ENCODE measurements around the gene IDS.
"Not testable (repeated sequence)": the region's sequence is repeated elsewhere in the genome, so short reads cannot be mapped to it uniquely, and the experiment has no call there.

Gene IDS, protein sequence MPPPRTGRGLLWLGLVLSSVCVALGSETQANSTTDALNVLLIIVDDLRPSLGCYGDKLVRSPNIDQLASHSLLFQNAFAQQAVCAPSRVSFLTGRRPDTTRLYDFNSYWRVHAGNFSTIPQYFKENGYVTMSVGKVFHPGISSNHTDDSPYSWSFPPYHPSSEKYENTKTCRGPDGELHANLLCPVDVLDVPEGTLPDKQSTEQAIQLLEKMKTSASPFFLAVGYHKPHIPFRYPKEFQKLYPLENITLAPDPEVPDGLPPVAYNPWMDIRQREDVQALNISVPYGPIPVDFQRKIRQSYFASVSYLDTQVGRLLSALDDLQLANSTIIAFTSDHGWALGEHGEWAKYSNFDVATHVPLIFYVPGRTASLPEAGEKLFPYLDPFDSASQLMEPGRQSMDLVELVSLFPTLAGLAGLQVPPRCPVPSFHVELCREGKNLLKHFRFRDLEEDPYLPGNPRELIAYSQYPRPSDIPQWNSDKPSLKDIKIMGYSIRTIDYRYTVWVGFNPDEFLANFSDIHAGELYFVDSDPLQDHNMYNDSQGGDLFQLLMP

DNA sequence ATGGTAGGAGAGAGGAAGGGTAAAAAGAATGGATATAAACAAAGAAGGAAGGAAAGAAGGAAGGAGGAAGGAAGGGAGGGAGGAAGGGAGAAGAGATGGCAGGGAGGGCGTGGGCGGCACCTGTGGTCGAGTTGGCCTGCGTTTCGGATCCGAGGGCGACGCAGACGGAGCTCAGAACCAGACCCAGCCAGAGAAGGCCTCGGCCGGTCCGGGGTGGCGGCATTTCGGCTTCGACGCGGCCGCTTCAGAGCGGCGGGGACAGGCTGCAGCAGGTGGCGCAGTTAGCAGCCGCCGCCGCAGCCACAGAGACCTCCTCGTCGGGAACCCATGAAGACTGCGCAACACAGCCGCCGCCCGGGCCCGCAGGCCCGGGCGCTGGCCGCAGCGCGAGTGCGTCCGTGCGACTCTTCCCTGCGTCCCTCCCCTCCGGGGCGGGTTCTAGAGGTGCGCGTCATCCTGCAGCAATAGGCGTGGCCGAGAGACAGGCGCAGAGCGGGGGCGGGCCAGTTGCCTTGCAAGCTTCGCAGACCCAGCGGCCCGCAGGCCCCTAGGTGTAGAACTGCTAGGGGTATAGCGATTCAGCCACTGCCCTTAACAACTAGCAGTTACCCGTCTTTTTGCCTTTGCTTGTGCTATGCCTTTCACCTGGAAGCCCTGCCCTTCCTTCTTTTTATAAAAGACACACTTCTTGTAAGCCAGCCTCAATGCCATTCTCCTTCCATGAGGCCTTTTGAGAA lies at the start of gene IDS:
Gene IDS (minus strand): TSS at position 392 of the 737 bp plus-strand sequence. CDS start 169 bp downstream, at position 223.
- DNase-seq: peak; percentile 80
- in situ Hi-C loops (cut with HindIII; ENCODE audit: low pct_ligation_motif_present, low pct_unique_long_range_greater_than_20kb, low sequenced_read_pairs): no loop called here

DNA sequence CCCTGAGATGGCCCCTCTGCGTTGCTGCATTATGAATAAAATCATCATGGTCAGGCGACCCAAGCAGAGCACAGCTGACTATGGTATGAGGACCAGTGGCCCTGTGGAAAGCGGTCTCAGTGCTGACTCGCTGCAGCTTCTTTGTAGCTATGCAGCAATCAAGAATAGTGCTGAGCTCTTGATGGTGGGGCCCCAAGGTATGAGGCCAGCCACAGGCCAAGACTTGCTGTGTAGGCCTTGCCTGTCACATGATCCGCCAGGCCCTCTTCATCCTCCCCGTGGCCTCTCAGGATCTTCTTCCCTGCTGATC lies 46.8 kb upstream of the IDS start:
- in situ Hi-C loops (cut with HindIII; ENCODE audit: low pct_ligation_motif_present, low pct_unique_long_range_greater_than_20kb, low sequenced_read_pairs): not testable (repeated sequence)

DNA sequence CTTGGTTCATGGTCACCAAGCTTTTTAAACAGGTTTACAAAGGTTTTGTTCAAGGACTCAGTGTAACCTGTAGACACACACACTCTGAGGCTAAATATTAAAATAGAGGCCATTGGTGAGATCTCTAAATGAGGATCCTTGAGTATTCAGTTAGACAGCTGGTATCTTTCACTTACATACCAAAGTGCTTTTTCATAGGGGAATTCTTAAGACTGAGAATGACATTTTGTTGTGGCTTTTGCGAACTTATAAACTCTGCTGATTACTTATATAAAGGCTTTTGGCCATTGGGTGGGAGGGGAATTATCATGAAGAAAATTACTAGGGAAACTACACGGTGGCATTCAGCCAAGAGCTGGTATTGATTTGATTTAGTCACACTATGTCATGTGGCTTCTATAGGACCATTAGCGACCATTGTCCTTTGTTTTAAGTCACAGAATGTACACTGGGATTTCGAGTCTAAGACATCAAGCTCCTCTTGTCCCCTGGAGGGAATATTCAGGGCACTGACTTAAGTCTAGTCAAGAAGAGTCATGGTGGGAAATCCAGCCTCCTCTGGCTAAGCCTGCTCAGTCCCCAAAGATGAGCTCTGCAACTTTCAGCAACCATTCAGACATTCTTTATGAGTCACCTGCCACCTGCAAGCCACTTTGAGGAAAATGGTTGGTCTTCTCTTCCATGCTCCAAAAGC lies 46.3 kb upstream of the IDS start:
- DNase-seq; in situ Hi-C loops (cut with HindIII; ENCODE audit: low pct_ligation_motif_present, low pct_unique_long_range_greater_than_20kb, low sequenced_read_pairs): not testable (repeated sequence)

More for the DNA sequence above, 46.8 kb upstream of the IDS start:
- not testable (repeated sequence) for DNase-seq

- in situ Hi-C loops (cut with HindIII; ENCODE audit: low pct_ligation_motif_present, low pct_unique_long_range_greater_than_20kb, low sequenced_read_pairs); DNase-seq: not testable (repeated sequence)
Observed at GRCh38 chrX:149550454-149550853, 45.3 kb upstream of the IDS start.

DNA sequence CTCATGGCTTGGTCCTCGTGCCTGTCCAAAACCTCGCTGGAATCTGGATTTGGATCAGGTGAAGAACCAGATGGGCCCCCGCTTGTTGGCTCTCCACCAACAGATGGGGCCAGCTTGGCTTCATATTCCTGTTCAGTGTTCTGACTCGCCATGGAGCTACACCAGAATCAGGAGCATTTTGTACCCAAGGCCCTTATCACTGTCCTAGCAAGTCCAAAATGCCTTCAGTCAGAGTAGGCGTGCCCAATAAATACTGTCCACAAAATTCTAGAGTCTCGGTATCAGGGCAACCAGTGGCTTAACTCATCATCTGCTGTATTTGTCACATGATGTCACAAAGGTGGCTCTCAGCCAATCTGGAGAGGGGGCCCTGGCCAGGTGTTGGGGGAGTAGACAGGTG lies 44.6 kb upstream of the IDS start, which contains the start of gene HSFX3:
Gene HSFX3 (minus strand): TSS at position 224 of the 400 bp plus-strand sequence. CDS start 72 bp downstream, at position 152.
- in situ Hi-C loops (cut with HindIII; ENCODE audit: low pct_ligation_motif_present, low pct_unique_long_range_greater_than_20kb, low sequenced_read_pairs); DNase-seq: not testable (repeated sequence)

- DNase-seq; in situ Hi-C loops (cut with HindIII; ENCODE audit: low pct_ligation_motif_present, low pct_unique_long_range_greater_than_20kb, low sequenced_read_pairs): not testable (repeated sequence)
Observed at GRCh38 chrX:149547782-149548181, 42.7 kb upstream of the IDS start.

GRCh38 chrX:149546962-149547361 lies 41.9 kb upstream of the IDS start:
- in situ Hi-C loops (cut with HindIII; ENCODE audit: low pct_ligation_motif_present, low pct_unique_long_range_greater_than_20kb, low sequenced_read_pairs); DNase-seq: not testable (repeated sequence)

- DNase-seq: peak; percentile 21
- in situ Hi-C loops (cut with HindIII; ENCODE audit: low pct_ligation_motif_present, low pct_unique_long_range_greater_than_20kb, low sequenced_read_pairs): not testable (repeated sequence)
Observed at GRCh38 chrX:149545545-149546543, 40.7 kb upstream of the IDS start.

DNA sequence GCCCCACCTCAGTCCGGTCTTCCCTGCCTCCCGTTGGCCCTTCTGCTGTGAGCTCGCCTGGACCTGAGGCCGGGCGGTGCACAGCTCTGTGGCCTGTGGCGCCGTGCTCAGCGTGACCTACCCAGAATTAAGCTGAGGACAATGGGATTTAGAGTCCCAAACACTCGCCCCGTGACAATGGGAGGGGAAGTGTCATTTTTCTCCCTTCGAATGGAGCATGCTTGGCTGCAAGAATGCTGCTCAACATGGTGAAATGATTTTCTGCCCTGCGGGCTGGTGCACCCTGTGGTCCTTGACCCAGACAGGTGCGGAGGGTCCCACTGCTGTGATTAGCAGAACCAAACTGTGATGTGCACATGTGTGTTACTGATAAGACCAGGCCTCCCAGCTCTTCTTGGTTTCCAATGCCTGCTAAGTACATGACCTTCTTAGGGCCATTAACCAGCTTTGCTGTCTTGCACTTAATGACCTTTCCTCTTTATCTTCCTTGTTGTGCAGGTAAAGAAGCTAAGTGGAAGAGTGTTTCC lies 36.5 kb upstream of the IDS start:
- no peak for DNase-seq
- in situ Hi-C loops (cut with HindIII; ENCODE audit: low pct_ligation_motif_present, low pct_unique_long_range_greater_than_20kb, low sequenced_read_pairs): no loop called here

- in situ Hi-C loops (cut with HindIII; ENCODE audit: low pct_ligation_motif_present, low pct_unique_long_range_greater_than_20kb, low sequenced_read_pairs): no loop called here
- peak; percentile 82 for DNase-seq
Observed at GRCh38 chrX:149540621-149541520, 35.8 kb upstream of the IDS start, which contains the start of gene EOLA1. Gene EOLA1, plus strand, starts transcription at chrX:149541012. Its CDS starts 4,619 bp downstream, at chrX:149545631.

GRCh38 chrX:149540131-149540620 lies 35.1 kb upstream of the IDS start:
- in situ Hi-C loops (cut with HindIII; ENCODE audit: low pct_ligation_motif_present, low pct_unique_long_range_greater_than_20kb, low sequenced_read_pairs): no loop called here
- peak; percentile 72 for DNase-seq

GRCh38 chrX:149539283-149540130 lies 34.4 kb upstream of the IDS start:
- in situ Hi-C loops (cut with HindIII; ENCODE audit: low pct_ligation_motif_present, low pct_unique_long_range_greater_than_20kb, low sequenced_read_pairs): no loop called here
- peak; percentile 83 for DNase-seq

DNA sequence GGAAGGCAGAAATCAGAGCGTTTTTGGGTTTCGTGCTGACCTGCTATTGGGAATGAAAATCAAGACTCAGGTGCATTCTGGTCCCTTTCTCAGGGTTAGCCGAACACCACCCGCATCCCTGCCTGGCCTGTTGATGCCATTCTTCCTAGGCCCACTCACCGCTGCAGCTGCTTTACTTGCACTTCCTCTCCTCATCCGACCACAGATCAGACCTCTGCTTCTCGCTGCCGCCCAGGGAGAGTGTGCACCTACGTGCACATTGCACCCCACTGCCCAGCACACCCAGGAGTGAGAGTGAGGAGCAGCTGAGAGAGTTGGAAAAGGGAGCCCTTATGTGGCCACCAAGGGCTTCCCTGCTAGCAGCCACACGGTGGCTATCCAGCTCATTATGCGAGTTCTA lies 32.4 kb upstream of the IDS start:
- in situ Hi-C loops (cut with HindIII; ENCODE audit: low pct_ligation_motif_present, low pct_unique_long_range_greater_than_20kb, low sequenced_read_pairs); DNase-seq: not testable (repeated sequence)

DNA sequence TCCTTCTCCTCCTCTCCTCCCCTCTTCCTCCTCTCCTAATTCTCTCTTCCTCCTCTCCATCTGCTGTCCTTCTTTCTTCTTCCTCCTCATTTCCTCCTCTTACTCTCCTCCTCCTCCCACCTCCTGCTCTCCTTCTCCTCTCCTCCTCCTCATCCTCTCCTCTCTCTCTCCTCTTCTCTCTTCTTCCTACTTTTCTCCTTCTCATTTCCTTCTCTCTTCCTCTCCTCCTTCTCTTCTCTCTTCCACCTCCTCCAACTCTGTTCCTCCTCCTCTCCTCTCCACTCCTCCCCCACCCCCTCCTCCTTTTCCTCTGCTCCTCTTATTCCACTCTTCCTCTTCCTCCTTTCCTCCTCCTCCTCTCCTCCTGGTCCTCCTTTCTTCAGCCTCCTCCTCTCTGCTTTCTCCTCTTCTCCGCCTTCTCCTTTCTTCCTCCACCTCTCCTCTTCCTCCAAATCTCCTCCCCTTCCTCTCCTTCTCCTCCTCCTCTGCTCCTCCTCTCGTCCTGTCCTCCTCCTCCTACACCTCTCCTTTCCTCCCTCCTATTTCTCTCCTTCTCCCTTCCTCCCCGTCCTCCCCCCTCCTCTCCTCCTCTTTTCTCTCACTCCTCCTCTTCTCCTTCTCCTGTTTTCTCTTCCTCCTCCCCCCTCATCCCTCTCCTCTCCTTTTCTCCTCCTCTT lies 30.0 kb upstream of the IDS start:
- in situ Hi-C loops (cut with HindIII; ENCODE audit: low pct_ligation_motif_present, low pct_unique_long_range_greater_than_20kb, low sequenced_read_pairs); DNase-seq: not testable (repeated sequence)

DNA sequence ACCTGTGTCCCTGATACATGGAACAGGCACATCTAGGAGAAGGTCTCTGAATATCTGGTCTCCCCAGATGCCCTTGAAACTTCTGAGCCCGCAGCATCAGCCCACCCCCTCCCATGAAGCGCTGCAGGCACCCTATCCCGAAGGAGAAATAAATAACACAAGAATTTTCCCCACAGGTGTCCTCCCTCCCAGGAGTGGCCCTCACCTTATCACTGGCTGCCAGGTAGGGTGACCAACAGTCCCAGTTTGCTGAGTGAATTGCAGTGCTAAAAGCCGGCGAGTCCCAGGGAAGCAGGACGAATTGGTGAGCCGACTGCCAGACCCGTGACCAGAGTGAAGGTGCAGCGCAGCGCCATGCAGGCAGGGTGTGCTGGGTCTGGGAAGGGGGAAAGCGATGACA lies 28.9 kb upstream of the IDS start:
- in situ Hi-C loops (cut with HindIII; ENCODE audit: low pct_ligation_motif_present, low pct_unique_long_range_greater_than_20kb, low sequenced_read_pairs); DNase-seq: not testable (repeated sequence)

Measured in ACHN (cell line).